ENCODE data around the gene SLC48A1.

DNA sequence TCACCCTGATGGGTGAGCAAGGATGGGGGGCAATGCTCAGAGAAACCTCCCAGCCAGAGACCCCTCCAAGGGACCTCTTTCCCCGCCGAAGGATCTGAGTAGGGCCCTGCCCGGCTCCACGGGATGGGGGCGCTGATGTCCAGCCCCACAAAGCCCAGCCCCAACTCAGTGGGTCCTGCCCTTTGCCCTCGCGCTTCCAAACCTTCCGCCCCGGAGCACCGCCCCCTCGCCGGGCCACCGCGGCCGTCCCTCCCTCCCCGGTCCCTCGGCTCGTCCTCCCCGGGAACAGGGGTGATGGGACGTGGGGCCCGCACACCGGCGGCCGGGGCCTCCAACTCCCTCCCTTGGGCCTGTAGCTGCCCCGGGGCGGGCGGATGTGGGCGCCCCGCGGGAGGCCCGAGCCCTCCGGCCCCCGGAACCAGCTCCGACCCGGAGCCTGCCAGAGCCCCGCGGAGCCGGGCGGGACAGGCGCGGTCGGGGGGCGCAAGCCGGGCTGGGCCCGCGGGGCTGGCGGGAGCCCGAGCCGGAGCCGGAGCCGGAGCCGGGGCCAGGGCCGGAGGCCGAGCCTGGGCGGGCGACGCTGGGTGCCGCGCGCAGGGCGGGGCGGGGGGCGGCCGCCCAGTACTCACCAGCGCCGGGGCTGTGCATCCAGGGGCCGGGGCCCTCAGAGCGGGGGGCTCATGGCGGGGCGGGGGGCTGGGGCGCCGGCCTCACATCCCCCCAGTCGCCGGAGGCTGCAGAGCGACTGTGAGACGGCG, 46.3 kb downstream of the SLC48A1 start:
- TF ChIP-seq POLR2AphosphoS5 (IDR thresholded peaks at IDR 0.05) (no peak), EZH2 (IDR thresholded peaks at IDR 0.05; ENCODE audit: borderline replicate concordance, insufficient read depth, low read length, poor library complexity, severe bottlenecking) (no peak), EP300 (conservative IDR thresholded peaks at IDR 0.05; ENCODE audit: poor library complexity, severe bottlenecking) (no peak)
- TF ChIP-seq, protein P1, sequence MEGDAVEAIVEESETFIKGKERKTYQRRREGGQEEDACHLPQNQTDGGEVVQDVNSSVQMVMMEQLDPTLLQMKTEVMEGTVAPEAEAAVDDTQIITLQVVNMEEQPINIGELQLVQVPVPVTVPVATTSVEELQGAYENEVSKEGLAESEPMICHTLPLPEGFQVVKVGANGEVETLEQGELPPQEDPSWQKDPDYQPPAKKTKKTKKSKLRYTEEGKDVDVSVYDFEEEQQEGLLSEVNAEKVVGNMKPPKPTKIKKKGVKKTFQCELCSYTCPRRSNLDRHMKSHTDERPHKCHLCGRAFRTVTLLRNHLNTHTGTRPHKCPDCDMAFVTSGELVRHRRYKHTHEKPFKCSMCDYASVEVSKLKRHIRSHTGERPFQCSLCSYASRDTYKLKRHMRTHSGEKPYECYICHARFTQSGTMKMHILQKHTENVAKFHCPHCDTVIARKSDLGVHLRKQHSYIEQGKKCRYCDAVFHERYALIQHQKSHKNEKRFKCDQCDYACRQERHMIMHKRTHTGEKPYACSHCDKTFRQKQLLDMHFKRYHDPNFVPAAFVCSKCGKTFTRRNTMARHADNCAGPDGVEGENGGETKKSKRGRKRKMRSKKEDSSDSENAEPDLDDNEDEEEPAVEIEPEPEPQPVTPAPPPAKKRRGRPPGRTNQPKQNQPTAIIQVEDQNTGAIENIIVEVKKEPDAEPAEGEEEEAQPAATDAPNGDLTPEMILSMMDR (IDR thresholded peaks at IDR 0.05; ENCODE audit: poor library complexity, severe bottlenecking), result peak; percentile 46
- TF ChIP-seq, protein P2, sequence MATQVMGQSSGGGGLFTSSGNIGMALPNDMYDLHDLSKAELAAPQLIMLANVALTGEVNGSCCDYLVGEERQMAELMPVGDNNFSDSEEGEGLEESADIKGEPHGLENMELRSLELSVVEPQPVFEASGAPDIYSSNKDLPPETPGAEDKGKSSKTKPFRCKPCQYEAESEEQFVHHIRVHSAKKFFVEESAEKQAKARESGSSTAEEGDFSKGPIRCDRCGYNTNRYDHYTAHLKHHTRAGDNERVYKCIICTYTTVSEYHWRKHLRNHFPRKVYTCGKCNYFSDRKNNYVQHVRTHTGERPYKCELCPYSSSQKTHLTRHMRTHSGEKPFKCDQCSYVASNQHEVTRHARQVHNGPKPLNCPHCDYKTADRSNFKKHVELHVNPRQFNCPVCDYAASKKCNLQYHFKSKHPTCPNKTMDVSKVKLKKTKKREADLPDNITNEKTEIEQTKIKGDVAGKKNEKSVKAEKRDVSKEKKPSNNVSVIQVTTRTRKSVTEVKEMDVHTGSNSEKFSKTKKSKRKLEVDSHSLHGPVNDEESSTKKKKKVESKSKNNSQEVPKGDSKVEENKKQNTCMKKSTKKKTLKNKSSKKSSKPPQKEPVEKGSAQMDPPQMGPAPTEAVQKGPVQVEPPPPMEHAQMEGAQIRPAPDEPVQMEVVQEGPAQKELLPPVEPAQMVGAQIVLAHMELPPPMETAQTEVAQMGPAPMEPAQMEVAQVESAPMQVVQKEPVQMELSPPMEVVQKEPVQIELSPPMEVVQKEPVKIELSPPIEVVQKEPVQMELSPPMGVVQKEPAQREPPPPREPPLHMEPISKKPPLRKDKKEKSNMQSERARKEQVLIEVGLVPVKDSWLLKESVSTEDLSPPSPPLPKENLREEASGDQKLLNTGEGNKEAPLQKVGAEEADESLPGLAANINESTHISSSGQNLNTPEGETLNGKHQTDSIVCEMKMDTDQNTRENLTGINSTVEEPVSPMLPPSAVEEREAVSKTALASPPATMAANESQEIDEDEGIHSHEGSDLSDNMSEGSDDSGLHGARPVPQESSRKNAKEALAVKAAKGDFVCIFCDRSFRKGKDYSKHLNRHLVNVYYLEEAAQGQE (IDR thresholded peaks at IDR 0.05; ENCODE audit: borderline replicate concordance), result no peak
